Activated CD4-positive, alpha-beta T cell treated with anti-CD3 and anti-CD28 coated beads, Interleukin-2, amount 10 ng/mL, durations not matched to agents 7 days and 5 days (primary cell): Measurements from ENCODE around the gene MRGPRF. TPM values are rescaled to one million over a fixed set of nuclear protein-coding genes. Genes with fewer than 3 reads are reported as not detected.
A peak's percentile ranks its signal among the peaks of the same experiment; 100 is the strongest.

Experiments used
- CTCF ChIA-PET: fragments of 350-600 bp; sonication (Branson Sonifier 250); formaldehyde crosslinking; loops from one replicate; lab custom pipeline; 2021; ENCODE audit warnings: antibody characterized with exemption; lab: Charles Lee
- POLR2A ChIA-PET: fragments of 350-600 bp; sonication (Branson Sonifier 250); formaldehyde crosslinking; loops from one replicate; lab custom pipeline; 2021; ENCODE audit warnings: antibody characterized with exemption; lab: Charles Lee
- DNase-seq: peaks from one replicate; pipeline ENCODE4 v3.0.0-alpha.2; 2020
- H3K27ac Mint-ChIP-seq: one replicate; pipeline ENCODE4 v1.8.0; 2021; ENCODE audit warnings: mild to moderate bottlenecking, moderate library complexity, mixed read lengths
- H3K27me3 Mint-ChIP-seq: one replicate; pipeline ENCODE4 v1.8.0; 2021; ENCODE audit warnings: mixed read lengths
- H3K36me3 Mint-ChIP-seq: one replicate; pipeline ENCODE4 v1.8.0; 2021; ENCODE audit warnings: low read depth, mixed read lengths
- H3K4me1 Mint-ChIP-seq: one replicate; pipeline ENCODE4 v1.8.0; 2021; ENCODE audit warnings: mixed read lengths
- H3K4me3 Mint-ChIP-seq: one replicate; pipeline ENCODE4 v1.8.0; 2021; ENCODE audit warnings: mild to moderate bottlenecking, moderate library complexity, mixed read lengths
- H3K9me3 Mint-ChIP-seq: one replicate; pipeline ENCODE4 v1.8.0; 2021; ENCODE audit warnings: mixed read lengths
- total RNA-seq, 2 experiments: library from RNA; stranded (reverse); gene quantifications; one replicate each; pipeline ENCODE4 v1.2.3, GENCODE V29; 2021

The MRGPRF gene
- total RNA-seq, 2 experiments from 2014 or later: not detected

DNA sequence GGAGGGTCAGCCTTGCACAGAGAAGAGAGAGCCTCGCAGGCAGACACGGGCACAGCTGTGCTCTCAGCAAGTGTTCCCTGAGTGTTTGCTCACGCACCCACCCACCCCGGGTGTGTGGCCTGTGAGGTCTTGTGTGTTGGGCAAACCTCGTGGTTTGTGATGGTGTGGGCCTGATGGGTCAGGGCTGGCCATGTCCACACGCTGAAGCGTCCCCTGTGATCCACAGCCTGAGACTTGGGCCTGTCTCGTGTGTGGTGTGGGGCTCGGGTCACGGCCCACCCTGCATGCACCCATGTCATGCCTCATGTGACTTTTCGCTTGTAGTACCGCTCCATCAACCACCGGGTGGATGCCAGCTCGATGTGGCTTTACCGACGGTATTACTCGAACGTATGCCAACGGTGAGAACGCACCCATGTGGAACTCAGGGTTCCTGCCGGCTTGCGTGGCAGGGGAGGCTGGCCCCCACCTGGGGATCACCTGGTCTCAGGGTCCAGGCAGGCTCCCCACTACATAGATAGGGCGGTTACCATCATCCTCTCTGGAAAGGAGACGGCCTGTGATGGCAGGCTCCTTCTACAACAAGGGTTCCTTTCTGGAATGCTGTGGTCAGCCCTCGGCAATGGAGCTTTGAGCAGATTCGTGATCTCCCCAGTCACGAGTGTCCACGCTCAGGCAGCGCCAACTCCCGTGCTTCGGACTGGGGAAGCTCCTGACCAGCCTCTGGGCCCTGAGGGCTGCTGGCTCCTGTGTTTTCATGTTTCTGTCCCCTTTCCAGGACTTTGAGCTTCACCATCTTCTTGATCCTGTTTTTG lies 41.6 kb upstream of the MRGPRF start:
- Mint-ChIP-seq H3K4me1 (peaks cover 25% of the 10 kb centered on the region), H3K9me3 (no peaks in the 10 kb centered on the region), H3K27me3 (no peaks in the 10 kb centered on the region), H3K27ac (no peak overlapping the region), H3K36me3 (no peaks in the 10 kb centered on the region), H3K4me3 (no peak overlapping the region)
- no peak for DNase-seq
- ChIA-PET CTCF (interaction anchor here (0.6 kb wide), 1 partner anchor 660 kb away, joined by 3 read pairs; no protein-coding TSS in a partner anchor), POLR2A (no interaction called here)

- H3K36me3 Mint-ChIP-seq: no peaks in the 10 kb centered on the region
- ChIA-PET POLR2A (no interaction called here), CTCF (no interaction called here)
- no peaks in the 10 kb centered on the region for H3K27me3 Mint-ChIP-seq
- no peak for DNase-seq
- peaks cover 26% of the 10 kb centered on the region for H3K4me1 Mint-ChIP-seq
- H3K9me3 Mint-ChIP-seq: no peaks in the 10 kb centered on the region
- H3K4me3 Mint-ChIP-seq: no peak overlapping the region
- no peak overlapping the region for H3K27ac Mint-ChIP-seq
Observed at GRCh38 chr11:69053546-69054396, 40.7 kb upstream of the MRGPRF start.

DNA sequence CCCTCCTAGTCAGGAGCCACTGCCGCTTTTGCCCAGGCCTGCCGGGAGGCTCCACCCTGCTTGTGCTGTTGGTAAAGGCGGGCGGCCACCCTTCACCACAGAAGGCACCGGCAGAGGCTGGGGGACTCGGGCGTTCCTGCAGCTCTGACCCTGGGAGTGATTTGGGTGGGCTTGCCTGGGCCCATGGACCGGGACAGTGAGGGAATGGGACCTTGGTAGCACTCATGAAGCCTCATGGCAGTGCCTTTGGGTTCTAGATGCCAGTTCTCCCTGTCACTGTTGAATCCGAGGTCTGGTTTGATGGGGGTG lies 40.1 kb upstream of the MRGPRF start:
- Mint-ChIP-seq H3K27ac (no peak overlapping the region), H3K36me3 (no peaks in the 10 kb centered on the region), H3K4me1 (peaks cover 31% of the 10 kb centered on the region), H3K27me3 (no peaks in the 10 kb centered on the region), H3K9me3 (no peaks in the 10 kb centered on the region), H3K4me3 (no peak overlapping the region)
- ChIA-PET CTCF (no interaction called here), POLR2A (no interaction called here)
- no peak for DNase-seq

- no peak overlapping the region for H3K4me3 Mint-ChIP-seq
- H3K27ac Mint-ChIP-seq: no peak overlapping the region
- H3K9me3 Mint-ChIP-seq: no peaks in the 10 kb centered on the region
- ChIA-PET POLR2A (no interaction called here), CTCF (no interaction called here)
- H3K4me1 Mint-ChIP-seq: peaks cover 36% of the 10 kb centered on the region
- H3K36me3 Mint-ChIP-seq: no peaks in the 10 kb centered on the region
- no peaks in the 10 kb centered on the region for H3K27me3 Mint-ChIP-seq
- DNase-seq: no peak
Observed at GRCh38 chr11:69052343-69053168, 39.5 kb upstream of the MRGPRF start.

GRCh38 chr11:69051381-69052342 lies 38.6 kb upstream of the MRGPRF start:
- no peaks in the 10 kb centered on the region for H3K9me3 Mint-ChIP-seq
- ChIA-PET POLR2A (no interaction called here), CTCF (no interaction called here)
- DNase-seq: no peak
- peak overlapping the region; percentile 7 for H3K4me3 Mint-ChIP-seq
- no peaks in the 10 kb centered on the region for H3K36me3 Mint-ChIP-seq
- H3K27me3 Mint-ChIP-seq: no peaks in the 10 kb centered on the region
- H3K27ac Mint-ChIP-seq: peak overlapping the region; percentile 31
- peaks cover 41% of the 10 kb centered on the region for H3K4me1 Mint-ChIP-seq

DNA sequence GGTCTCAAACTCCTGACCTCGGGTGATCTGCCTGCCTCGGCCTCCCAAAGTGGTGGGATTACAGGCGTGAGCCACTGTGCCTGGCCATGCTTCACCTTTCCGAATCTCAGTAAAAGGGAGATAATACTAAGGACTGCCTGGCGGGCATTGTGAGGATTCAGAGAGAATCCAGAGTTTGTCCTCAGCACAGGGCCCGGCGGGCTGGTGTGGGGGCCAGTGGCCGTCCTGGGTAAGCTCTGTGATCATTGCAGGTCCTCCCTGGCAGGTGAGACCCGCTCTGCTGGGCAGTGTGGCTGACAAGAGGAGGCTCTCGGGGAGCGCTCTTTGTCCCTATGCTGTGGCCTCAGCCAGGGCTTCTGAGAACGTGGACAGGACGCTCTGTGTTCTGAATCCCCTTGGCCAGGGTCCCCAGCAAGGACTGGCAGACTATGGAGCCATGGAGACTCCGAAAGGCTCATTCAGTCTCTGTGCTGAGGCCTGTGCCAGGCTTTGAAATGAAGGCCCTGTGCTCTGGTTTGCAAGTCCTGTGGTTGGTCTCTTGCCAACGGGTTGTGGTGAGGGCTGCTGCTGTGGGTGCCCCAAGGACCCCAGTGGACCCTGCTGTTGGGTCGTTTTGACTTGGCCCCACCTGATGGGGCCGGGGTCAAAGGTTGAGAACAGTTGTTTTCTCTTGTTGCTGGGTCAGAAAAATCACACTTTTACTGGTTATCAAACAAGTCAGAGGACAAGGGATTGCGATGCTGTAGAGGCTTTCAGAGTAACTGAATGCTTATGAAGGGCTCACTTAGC lies 37.7 kb upstream of the MRGPRF start:
- POLR2A ChIA-PET: no interaction called here
- no peaks in the 10 kb centered on the region for H3K36me3 Mint-ChIP-seq
- peak overlapping the region; percentile 77 for H3K4me3 Mint-ChIP-seq
- H3K27ac Mint-ChIP-seq: peak overlapping the region; percentile 31
- DNase-seq: no peak
- peaks cover 38% of the 10 kb centered on the region for H3K4me1 Mint-ChIP-seq
- H3K27me3 Mint-ChIP-seq: peaks cover 6% of the 10 kb centered on the region
- CTCF ChIA-PET: no interaction called here
- H3K9me3 Mint-ChIP-seq: no peaks in the 10 kb centered on the region

GRCh38 chr11:69049490-69049867 lies 36.4 kb upstream of the MRGPRF start:
- peaks cover 9% of the 10 kb centered on the region for H3K27me3 Mint-ChIP-seq
- CTCF ChIA-PET: no interaction called here
- POLR2A ChIA-PET: no interaction called here
- DNase-seq: no peak
- H3K4me1 Mint-ChIP-seq: peaks cover 42% of the 10 kb centered on the region
- no peaks in the 10 kb centered on the region for H3K36me3 Mint-ChIP-seq
- H3K9me3 Mint-ChIP-seq: no peaks in the 10 kb centered on the region
- peak overlapping the region; percentile 77 for H3K4me3 Mint-ChIP-seq
- H3K27ac Mint-ChIP-seq: peak overlapping the region; percentile 88

- no peaks in the 10 kb centered on the region for H3K36me3 Mint-ChIP-seq
- peaks cover 9% of the 10 kb centered on the region for H3K27me3 Mint-ChIP-seq
- H3K27ac Mint-ChIP-seq: peak within 1 kb of the TSS; percentile 88
- peak; percentile 92 for DNase-seq
- ChIA-PET CTCF (interaction anchor here (1.0 kb wide), 1 partner anchor 205 kb away, joined by 3 read pairs; no protein-coding TSS in a partner anchor), POLR2A (interaction anchor here (0.7 kb wide), 1 partner anchor 38 kb away, joined by 5 read pairs; no protein-coding TSS in a partner anchor)
- no peaks in the 10 kb centered on the region for H3K9me3 Mint-ChIP-seq
- peak within 1 kb of the TSS; percentile 77 for H3K4me3 Mint-ChIP-seq
- H3K4me1 Mint-ChIP-seq: peaks cover 42% of the 10 kb centered on the region
Observed at GRCh38 chr11:69048694-69049489, 35.8 kb upstream of the MRGPRF start, which contains the start of gene TPCN2. Gene TPCN2, plus strand, starts transcription at chr11:69048932. Its CDS starts 66 bp downstream, at chr11:69048998.

GRCh38 chr11:69048031-69048693 lies 35.1 kb upstream of the MRGPRF start:
- CTCF ChIA-PET: interaction anchor here (1.0 kb wide), 1 partner anchor 204 kb away, joined by 3 read pairs; no protein-coding TSS in a partner anchor
- POLR2A ChIA-PET: interaction anchor here (0.7 kb wide), 1 partner anchor 38 kb away, joined by 5 read pairs; no protein-coding TSS in a partner anchor
- peaks cover 42% of the 10 kb centered on the region for H3K4me1 Mint-ChIP-seq

More at GRCh38 chr11:69048031-69048693, 35.1 kb upstream of the MRGPRF start:
- peak overlapping the region; percentile 85 for H3K27ac Mint-ChIP-seq
- H3K4me3 Mint-ChIP-seq: peak overlapping the region; percentile 72
- H3K27me3 Mint-ChIP-seq: peaks cover 9% of the 10 kb centered on the region
- no peaks in the 10 kb centered on the region for H3K9me3 Mint-ChIP-seq
- DNase-seq: no peak
- H3K36me3 Mint-ChIP-seq: no peaks in the 10 kb centered on the region
